Stimulated activated CD4-positive, alpha-beta T cell treated with anti-CD3 and anti-CD28 coated beads, Interleukin-4, amount 100 ng/mL, for 24 hours (primary cell): ENCODE results near the gene MITF.

Experiments
- DNase-seq: peaks from one replicate; pipeline ENCODE4 v3.0.0-alpha.2; 2020

The MITF gene

GRCh38 chr3:69729147-69729919 is 9.9 kb upstream of the MITF start:
- DNase-seq = no peak

- no peak for DNase-seq
Measured at GRCh38 chr3:69731080-69731479, 8.2 kb upstream of the MITF start.

GRCh38 chr3:69735893-69736292 is 3.4 kb upstream of the MITF start:
- DNase-seq = no peak

- no peak for DNase-seq
Measured at GRCh38 chr3:69737392-69737791, 1.9 kb upstream of the MITF start.

GRCh38 chr3:69738315-69738714 is 949 bp upstream of the MITF start:
- no peak for DNase-seq

- no peak for DNase-seq
Measured at GRCh38 chr3:69738859-69739203, 433 bp upstream of the MITF start.

- DNase-seq = no peak
Measured at GRCh38 chr3:69740103-69741021, 1.1 kb downstream of the MITF start.

GRCh38 chr3:69741032-69741767 is 1.9 kb downstream of the MITF start:
- DNase-seq = no peak

GRCh38 chr3:69742391-69742790 is 3.1 kb downstream of the MITF start:
- DNase-seq = no peak

GRCh38 chr3:69743975-69744906 is 5.0 kb downstream of the MITF start:
- no peak for DNase-seq

- no peak for DNase-seq
Measured at GRCh38 chr3:69745505-69745904, 6.2 kb downstream of the MITF start.

GRCh38 chr3:69746119-69746518 is 6.9 kb downstream of the MITF start:
- DNase-seq = no peak

GRCh38 chr3:69747511-69748258 is 8.4 kb downstream of the MITF start:
- no peak for DNase-seq

GRCh38 chr3:69748503-69748902 is 9.2 kb downstream of the MITF start:
- no peak for DNase-seq

- DNase-seq = no peak
Measured at GRCh38 chr3:69749461-69749860, 10.2 kb downstream of the MITF start.

GRCh38 chr3:69750549-69750948 is 11.3 kb downstream of the MITF start:
- DNase-seq = no peak

- no peak for DNase-seq
Measured at GRCh38 chr3:69751074-69751476, 11.8 kb downstream of the MITF start.

GRCh38 chr3:69752241-69752640 is 13.0 kb downstream of the MITF start:
- no peak for DNase-seq

GRCh38 chr3:69753179-69753775 is 14.0 kb downstream of the MITF start:
- DNase-seq = no peak

- DNase-seq = no peak
Measured at GRCh38 chr3:69755795-69756194, 16.5 kb downstream of the MITF start.
